CD4-positive, alpha-beta T cell treated with Interleukin-4 for 4 hours (primary cell): Measurements from ENCODE around the gene FCN3.

Experiments used
- DNase-seq: peaks from one replicate; pipeline ENCODE4 v3.0.0-alpha.2; 2020

Gene FCN3

GRCh38 chr1:27356619-27357280, 17.9 kb downstream of the FCN3 start:
- DNase-seq, result peak; percentile 54

- no peak for DNase-seq
These were observed 18.4 kb downstream of the FCN3 start for GRCh38 chr1:27356277-27356618.

- DNase-seq, result no peak
These were observed 18.9 kb downstream of the FCN3 start for GRCh38 chr1:27355683-27356082.

- DNase-seq, result no peak
These were observed 21.0 kb downstream of the FCN3 start for GRCh38 chr1:27353629-27354028.

- no peak for DNase-seq
These were observed 21.5 kb downstream of the FCN3 start for GRCh38 chr1:27353166-27353565.

GRCh38 chr1:27351541-27352107, 23.0 kb downstream of the FCN3 start:
- no peak for DNase-seq

GRCh38 chr1:27350663-27351540, 23.7 kb downstream of the FCN3 start:
- DNase-seq, result no peak

GRCh38 chr1:27349784-27350662, 24.6 kb downstream of the FCN3 start:
- no peak for DNase-seq

GRCh38 chr1:27348861-27349783, 25.5 kb downstream of the FCN3 start:
- DNase-seq, result no peak

GRCh38 chr1:27346991-27347624, 27.5 kb downstream of the FCN3 start:
- DNase-seq, result no peak

- DNase-seq, result no peak
These were observed 28.3 kb downstream of the FCN3 start for GRCh38 chr1:27346357-27346756.

- DNase-seq, result no peak
These were observed 29.4 kb downstream of the FCN3 start for GRCh38 chr1:27345272-27345671.

GRCh38 chr1:27343639-27344025, 31.0 kb downstream of the FCN3 start:
- DNase-seq, result no peak

- DNase-seq, result peak; percentile 90
These were observed 31.6 kb downstream of the FCN3 start for GRCh38 chr1:27342778-27343638.

- peak; percentile 57 for DNase-seq
These were observed 32.2 kb downstream of the FCN3 start for GRCh38 chr1:27342391-27342777.

GRCh38 chr1:27341525-27342252, 32.9 kb downstream of the FCN3 start, which contains the start of gene SYTL1:
Gene SYTL1 (plus strand): TSS chr1:27342022. CDS start chr1:27345335, 3,313 bp downstream.
- peak; percentile 65 for DNase-seq

- DNase-seq, result no peak
These were observed 35.4 kb downstream of the FCN3 start for GRCh38 chr1:27339213-27339612.

- no peak for DNase-seq
These were observed 35.9 kb downstream of the FCN3 start for GRCh38 chr1:27338751-27339150.

- no peak for DNase-seq
These were observed 37.9 kb downstream of the FCN3 start for GRCh38 chr1:27336756-27337155.
